ENCODE results near the gene EXOC6B. TPM values are rescaled to one million over a fixed set of nuclear protein-coding genes. Genes with fewer than 3 reads are reported as not detected.

EXOC6B gene
- polyA plus RNA-seq, 1 donor = 9.6 TPM

DNA sequence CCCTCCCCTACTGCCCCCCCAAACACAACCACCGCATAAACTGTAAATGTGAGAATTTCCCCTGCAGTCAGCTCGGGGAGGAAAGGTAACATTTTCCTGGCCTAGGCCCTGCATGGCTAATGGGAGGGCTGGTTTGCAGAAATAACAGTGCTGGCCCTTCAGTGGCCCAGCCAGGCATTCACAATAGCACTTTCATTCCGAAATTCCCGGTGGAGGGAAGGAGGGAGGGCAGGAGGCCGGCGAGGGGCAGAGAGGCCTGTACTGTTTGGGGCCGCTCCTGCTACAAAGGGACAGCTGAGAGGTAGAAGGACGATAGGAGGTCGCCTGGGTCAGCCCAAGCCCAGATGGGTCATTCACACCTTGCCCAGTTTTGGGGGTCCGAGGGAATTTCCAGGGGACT lies 689.5 kb downstream of the EXOC6B start:
- DNase-seq (ENCODE audit: low read depth) = no peak

DNA sequence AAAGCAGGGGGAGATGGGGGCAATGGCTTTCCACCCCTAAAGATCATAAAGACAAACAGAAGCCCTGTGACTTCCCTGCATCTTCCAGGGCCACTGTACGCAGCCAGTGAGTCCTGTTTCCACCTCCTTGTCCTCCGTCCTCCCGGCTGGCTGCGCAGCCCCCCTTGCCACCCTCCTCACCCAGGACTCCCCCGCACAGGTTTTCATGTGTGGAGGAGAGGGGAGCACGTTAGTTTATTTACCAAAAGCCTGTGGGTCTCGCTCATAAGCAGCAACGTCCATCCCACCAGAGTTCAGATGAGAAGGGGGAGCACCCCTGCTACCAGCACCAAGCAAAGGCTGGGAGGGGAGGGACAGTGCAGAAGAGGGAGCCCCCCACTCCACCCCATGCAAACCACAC lies 689.9 kb downstream of the EXOC6B start:
- DNase-seq (ENCODE audit: low read depth) = no peak

DNA sequence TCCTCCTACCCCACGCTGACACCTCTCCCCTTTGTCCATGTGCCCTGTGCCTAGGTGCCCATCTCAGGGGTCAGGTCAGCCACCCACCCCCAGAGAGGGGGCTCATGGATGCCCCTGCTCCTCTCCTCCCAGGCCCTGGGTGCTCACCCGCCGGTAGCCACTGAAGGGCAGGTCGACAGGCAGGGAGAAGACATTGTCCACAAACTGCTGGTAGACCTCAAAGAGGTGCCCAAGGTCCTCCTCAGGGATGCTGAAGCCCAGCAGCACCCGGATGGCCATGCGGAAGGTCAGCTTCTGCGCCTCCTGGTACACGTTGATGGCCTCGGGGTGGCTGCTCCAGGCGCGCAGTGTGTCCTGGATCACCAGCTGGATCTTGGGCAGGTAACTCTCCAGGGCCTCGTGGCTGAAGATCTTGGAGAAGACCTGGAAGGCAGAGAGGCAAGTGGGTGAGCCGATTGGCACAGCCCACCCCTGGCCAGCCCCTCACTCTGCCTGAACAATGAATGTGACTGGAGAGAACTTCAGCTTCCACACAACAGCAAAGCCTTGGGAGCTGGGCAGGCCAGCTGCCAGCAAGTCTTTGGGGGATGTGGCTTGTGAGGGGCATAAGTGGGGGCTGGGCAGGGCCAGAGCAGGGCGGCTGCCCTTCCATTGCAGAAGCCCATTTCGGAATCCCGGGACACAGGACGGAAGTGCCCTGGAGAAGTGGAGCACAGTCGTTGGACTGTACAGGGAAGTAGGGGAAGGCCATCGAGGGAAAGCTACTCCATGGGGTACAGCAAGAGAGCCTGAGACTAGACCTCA lies 690.6 kb downstream of the EXOC6B start:
- DNase-seq (ENCODE audit: low read depth) = no peak

DNA sequence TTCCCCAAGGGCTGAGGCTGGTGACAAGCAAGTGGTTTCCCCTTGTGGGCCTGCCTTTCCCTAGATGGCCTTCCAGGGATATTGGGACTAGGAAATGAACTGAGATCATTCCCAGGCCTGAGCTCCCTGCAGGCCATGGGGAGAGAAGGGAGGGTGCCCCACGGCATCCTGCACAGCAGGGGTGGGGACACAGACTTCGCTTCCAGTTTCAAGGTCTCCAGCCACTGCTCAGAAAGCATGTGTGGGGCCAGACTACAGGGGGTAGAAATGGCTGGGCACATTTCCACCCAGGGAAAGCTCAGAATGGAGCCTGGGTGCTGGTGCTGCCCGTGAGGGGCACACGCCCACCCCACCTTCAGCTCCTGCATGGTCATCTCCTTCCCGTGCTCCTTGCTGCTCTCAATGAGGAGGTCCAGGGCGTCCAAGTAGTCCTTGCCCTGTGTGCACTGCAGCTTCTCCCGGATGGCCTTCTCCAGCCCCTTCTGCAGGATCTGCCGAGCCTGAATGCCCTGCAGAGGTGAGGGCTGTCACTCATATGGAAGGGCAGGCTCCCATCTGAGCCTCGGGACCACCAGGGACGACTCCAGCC lies 691.3 kb downstream of the EXOC6B start:
- DNase-seq (ENCODE audit: low read depth) = no peak

DNA sequence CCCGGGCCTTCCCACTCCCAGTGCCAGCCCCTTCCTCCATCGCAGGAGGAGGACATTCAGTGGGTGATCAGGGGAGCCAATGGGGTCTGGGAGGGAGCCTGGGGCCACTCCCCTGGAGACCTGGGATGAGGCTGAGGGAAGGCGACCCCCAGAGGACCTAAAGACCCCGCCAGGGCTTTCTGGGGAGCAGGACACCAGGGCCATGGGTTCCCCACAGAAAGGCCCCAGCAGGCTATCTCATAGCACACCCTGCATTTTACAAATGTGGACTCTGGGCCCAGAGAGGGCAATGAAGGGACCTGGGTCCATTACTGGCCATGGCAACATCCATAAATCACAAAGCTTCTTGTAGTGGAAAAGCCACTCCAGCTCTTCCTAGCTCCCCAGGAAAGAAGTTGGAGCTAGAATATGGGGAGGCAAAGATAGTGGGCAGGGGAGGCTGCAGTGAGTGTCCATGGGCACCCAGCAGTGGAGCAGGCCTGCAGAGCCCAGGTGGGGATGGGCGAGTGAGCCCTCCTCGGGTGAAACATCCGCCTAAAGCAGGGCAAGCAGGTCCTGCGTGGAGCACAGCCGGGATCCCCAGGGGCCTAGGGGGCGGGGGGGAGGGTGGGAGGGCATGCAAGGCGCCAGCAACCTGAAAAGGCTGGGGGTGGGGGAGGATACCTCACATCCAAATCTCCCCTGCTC lies 692.0 kb downstream of the EXOC6B start:
- no peak for DNase-seq (ENCODE audit: low read depth)

DNA sequence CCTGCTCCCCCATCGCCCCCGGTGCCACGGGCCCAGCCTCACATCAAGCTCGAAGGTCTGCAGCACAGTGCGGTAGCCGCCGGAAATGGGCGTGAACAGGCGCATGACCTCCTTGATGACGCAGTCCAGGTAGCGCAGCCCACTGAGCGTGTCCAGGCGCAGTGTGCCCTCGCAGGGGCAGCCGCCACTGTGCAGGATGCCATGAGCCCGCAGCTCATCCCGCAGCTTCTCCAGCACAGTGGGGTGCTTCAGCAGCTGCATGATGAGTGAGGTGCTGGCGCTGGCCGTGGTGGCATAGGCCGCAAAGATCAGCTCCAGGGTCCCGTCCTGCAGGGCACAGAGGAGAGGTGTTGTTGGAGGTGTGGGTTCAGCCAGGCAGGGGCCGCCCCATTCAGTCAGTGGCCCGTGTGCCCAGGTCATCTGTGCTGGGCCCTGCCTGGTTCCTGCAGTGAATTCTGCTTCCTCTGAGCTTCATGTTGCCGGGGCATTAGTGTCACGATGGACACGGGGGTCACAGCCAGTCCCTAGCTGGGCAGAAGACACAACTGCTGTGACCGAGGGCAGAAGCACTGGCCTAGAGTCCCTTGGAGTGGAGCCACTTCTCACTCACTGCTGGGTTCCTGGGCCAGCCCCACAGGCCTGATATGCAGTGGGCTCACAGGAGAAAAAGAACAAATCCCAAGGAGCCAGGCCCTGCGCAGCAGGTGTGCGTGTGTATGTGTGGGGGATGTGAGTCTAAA lies 692.7 kb downstream of the EXOC6B start:
- no peak for DNase-seq (ENCODE audit: low read depth)

DNA sequence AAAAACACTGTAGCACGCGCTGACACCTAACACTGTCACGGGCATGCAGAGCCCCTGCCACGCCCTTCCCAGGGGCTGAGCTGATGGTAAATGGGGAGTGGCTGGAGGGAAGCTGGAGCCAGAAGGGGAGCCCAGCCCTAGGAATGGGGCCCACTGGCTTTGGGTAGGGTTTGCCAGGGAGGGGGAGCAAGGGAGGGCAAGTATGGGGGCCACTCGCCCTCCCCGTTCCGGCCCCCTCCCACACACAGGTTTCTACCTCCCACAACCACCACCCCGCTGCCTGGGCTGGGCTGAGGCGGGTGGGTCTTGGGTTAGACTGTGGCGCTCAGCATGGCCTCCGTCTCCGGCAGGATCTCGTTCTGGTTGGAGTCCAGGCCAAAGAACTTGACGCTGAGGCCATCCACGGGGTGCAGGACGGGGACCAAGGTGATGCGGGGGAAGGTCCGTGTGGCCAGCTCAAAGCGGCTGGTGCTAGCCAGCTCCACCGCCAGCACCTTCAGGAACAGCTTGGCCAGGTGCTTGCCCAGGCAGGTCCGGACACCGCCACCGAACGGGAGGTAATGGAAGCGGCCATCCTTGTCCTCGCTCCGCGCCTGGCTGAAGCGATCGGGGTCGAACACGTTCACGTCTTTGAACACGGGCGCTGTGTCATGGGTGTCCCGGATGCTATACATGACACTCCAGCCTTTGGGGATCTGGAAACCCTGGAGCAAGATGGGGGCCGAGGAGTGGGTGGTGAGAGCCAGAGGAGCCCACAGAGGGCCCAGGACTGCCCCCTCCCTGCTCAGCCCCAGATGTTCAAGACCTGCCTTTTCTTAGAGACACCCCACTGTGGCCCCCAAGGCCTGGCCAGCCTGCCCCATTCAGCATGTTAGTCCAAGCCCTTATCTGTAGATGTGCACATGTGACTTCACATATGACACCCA lies 693.7 kb downstream of the EXOC6B start:
- no peak for DNase-seq (ENCODE audit: low read depth)

DNA sequence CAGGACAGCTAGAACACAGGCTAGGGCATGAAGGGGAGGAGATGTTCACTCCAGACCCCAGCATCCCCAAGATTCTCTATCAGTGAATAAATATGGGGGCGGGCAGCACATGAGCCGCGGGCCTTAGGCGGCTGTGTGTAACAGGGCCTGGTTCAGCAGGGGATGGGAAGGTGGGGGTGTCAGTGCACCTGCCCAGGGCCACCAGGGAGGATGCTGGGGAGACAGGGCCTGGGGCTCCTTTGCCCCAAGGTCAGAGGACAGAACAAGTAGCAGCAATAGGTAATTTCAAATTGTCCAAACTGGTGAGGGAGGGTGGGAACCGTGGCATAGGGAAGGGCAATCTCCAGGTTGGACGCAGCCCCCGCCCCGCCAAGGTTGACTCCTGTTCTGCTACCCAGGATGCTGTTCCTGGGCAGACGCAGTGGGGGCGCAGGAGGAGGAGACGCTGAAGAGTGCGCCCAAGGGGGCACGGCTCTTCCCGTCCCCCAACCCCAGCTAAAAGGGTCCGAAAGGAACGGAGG lies 694.4 kb downstream of the EXOC6B start:
- no peak for DNase-seq (ENCODE audit: low read depth)

DNA sequence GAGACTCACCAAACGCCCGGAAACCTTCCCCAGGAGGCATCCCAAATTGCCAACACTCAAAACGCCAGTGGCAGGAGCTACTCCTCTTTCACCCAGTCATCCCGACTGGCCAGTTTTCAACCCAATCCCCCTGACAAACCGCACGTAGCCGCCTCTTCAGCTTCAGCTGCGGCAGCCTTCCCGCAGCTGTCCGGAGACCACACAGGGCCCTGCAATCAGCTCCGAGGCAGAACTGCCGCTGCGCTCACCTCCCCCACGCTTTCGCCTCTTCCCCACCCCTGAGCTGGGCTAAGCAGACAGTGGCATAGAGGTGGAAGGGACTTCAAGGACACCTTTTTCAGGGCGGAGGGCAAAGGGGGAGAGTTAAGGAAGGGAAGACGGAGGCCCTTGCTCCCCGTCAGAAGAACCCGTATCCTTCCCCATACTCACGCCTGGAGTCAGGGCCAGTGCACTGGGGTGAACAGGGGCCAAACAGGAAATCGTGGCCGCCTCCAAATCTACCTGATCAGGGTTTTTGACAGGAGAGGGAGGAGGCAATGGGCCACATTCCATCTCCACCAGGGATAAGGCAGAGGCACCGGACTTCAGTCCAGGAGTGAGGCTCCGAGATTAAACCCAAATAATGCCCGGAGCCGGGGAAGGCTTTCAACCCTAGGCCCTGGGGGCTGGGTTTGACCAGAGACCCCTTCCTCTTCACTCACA lies 695.0 kb downstream of the EXOC6B start:
- no peak for DNase-seq (ENCODE audit: low read depth)

DNA sequence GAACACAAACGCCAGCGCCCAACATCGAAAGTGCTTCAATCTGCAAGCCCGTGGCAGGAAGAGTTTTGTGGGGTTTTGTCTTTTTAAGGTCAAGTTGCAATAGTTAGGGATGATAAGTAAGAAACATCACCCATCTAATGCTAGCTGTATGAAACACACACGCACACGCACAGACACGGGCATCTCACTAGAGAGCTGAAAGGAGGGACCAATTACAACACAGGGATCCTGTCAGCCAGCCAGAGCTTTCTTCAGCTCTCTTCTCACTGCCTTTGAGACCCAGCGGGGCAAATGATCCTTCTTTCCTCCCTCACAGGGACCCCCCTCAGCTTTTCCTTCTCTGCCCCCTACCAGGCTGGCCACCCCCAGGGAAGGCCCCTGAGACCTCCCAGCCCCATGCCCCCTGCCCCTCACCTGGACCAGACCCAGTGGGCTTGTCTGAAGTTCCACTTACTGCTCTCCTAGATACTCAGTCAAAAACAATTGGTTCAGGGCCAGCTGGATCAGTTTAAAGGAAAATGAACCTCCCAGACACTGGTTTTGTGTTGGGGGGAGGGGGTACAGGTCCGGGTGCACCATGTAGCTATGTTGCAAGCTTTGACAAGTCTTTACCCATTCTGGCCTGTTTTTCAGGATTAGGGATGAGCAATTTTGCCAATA lies 696.0 kb downstream of the EXOC6B start:
- no peak for DNase-seq (ENCODE audit: low read depth)

DNA sequence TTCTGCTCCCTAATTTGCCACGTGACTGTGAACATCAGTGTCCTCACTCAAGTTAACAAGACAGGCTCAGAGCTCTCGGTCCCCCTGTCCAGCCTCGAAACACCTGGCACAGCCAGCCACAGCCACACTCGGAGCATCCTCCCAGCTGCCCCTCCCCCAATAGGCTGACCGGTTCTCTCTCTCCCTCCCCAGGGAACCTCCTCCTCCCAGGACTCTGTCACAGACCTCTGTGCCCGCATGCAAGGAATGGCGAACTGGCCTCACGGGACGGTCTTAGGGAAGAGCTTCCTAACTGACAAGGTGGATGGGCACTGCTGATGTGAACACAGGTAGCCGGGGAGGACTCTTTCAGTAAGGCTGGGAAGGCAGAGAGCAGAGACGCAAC lies 697.0 kb downstream of the EXOC6B start:
- no peak for DNase-seq (ENCODE audit: low read depth)

DNA sequence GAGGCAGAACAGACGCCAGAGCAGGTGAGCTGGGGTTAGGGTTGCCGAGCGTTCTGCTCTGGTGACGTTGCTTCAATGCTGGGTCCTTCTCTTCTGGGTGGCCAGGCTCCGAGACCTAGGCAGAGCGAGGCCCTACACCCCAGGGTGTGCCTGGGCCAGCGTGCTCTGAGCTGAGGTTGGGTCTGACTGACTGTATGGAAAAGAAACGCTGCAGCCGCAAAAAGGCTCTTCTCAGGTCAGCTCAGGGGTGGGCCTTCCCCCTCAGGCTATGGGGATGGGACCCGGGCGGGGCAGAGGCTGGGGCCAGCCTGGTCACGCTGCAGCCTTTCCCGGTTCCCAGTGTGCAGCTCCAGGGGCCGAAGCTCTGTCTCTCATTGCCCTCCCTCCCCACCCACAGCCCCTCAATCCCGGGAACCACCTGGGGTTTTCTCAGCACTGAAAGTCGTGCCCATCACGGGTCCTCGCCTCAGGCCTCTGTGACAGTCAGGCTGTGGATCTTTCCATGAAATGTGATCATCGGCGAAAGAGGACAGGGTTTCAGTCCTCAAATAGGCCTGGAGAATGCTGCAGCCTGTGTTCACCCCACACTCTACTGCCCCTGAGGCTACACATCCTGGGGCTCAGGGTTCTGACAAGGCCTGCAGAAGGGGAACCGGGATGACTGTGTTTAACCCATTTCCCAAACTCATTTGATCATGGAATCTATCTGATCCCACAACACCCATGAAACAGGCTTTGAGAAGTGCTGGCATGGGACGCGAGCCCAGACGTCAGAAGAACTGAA lies 697.6 kb downstream of the EXOC6B start:
- DNase-seq (ENCODE audit: low read depth) = no peak

DNA sequence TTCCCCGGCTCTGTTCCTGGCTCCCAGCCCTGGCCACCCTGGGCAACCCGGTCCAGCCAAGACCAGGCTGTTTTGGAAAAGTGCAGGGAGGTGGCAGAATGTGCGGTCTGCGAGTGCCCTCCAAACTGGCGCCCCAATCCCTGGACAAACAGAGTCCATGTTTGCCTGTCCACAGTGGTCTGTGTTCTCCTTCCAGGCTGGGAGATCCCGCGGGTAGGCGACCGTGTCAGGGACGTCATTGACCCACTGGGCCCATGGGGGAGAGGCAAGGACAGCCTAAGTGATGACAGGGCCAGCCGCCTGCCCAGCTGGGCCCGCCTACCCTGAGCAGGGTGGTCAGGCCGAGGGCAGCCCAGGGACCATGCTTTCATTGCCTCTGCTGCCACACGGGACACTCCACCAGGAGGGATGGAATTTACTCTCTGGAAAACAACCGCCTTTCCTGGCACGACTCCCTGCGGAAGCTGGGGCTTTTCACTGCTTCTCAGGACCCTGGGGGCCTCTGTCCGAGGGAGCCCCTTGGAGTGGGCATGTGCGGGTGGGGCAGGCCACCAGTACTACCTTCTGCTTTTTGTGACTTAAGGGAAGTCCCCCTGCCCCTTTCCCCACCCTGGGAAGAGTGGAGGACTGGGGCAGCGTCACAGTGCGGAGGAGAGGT lies 698.3 kb downstream of the EXOC6B start:
- DNase-seq (ENCODE audit: low read depth) = no peak

DNA sequence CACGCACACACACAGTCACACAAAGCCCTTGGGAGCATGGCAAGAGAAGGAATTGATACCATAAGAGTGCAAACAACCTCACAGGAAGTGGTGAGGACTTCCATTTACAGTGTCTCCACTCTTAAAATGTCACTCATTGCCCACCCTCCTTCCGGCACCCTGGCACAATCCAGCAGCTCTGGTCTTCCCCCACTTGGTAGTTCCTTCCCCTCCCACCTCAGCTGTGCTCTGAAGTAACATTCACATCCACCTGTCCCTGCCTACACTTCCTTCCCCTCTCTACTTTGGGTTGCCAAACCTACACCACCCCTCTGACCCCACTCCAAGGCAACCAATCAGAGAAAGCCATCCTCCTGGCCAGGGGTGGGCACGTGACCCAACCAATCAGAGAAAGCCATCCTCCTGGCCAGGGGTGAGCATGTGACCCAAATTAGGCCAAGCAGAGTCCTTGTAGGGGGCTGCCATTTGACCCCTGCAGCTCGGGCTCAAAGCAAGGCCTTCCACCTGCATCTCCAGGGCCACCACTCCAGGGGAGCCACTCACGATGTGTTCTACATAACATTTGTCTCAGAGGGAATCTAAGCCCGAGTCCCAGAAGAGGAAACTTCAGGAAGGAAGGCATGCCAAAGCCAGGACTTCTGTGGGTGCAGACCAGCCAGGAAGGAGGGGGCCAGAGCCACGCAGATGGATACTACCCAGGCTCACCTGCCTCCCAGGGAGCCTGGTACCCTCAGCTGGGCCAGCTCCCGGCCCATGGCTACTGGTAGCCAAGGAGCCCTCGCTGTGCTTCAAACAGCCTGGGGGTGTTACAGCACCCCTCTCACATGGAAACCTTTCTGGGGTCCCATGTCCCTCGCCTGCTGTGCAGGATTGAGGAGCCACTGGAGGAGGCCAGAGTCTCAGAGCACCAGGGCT lies 699.4 kb downstream of the EXOC6B start:
- DNase-seq (ENCODE audit: low read depth) = no peak

Data from forelimb muscle (tissue), 1 donor.